ENCODE measurements around the gene EPS8L3.

The EPS8L3 gene

DNA sequence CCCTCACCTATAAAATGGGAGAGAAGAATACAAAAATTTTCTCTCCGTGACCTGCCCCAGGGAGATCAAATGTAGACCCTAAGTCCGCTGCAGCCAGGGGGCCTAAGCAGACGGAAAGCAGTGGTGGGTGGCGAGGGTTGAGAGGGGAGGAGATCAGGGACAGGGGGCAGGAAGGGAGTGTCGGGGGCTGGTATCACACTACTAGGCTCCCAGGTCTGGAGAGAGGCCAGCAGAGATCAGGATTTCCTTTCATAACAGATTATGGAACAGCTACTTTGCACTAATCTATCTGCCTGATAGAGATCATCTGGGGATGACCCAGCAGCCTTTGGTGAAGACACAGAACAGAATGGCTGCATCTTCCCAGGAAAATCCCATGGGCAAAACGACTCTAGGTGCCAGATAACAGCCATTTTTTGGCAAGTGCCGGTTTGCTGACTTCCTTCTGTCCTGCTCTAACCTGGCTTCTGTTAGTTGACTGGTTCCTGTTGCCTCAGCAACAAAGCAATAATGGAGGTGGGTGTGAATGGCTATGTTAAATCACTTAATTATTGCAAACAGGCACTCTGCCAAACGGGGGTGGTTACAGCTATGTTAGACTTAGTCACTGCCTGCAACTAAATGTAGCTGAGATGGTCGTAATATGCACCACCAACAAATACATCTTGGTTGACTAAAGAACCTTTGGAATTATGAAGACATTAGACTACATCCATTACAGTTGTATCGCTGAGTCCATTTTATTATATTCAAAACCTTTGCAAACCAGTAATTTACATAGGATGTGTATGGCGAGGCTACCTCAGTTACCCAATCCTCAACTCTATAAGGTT, 30.0 kb upstream of the EPS8L3 start:
- DNase-seq (ENCODE audit: low read depth), result peak; percentile 81

DNA sequence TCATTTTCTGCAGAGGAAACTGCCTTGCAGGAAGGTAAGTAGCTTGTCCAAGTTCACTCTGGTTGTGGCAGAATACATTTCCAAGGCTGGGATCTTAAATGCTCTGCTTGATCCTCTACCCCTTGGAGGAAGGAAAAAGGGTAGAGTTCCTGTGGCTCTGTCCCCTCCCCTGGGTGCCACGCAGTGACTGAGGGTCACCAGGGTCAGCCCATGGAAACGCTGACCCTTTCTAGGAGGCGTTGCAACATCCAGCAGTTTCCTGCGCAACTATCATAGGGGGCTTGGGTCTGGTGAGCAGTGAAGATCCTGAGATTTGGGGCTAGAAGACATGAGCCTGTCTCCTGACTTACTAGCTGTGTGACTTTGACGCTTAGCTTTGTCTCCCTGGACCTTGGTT, 29.4 kb upstream of the EPS8L3 start:
- DNase-seq (ENCODE audit: low read depth), result no peak

DNA sequence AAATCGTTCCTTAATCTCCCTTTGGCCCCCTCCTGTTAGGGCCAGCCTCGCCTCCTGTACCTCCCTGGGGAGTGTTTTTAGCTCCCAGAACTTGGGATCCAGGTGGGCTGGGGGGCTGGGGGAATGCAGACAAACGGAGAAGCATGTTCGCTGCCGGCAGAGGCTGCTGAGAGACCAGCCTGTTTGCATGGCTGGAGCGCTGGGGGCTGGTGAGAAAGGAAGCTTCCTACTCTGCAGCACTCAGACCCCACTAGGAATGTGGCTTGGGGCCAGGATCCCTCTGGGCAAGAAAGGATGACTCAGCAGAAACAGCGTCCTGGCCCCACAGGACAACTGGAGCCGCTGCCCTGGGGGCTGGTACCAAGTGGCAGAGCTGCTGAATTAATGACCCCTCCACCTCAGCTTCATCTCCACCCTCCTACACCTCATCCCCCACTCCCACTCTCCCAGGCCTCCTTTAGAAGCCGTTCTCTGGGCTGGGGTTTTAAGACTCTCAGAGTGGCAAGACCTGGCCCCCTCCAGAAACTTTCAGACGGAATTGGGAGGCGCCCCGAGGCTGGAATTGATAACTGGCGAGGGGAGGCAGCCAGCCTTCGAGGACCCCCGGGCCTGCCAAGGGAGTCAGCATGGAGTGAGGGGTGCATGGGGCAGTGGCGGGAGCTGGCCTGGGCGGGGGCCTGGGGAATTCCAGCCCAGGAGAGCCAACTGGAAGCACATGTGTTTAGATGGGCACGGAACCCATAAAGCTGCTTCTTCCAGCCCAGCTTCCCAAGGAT, 28.5 kb upstream of the EPS8L3 start:
- peak; percentile 63 for DNase-seq (ENCODE audit: low read depth)

DNA sequence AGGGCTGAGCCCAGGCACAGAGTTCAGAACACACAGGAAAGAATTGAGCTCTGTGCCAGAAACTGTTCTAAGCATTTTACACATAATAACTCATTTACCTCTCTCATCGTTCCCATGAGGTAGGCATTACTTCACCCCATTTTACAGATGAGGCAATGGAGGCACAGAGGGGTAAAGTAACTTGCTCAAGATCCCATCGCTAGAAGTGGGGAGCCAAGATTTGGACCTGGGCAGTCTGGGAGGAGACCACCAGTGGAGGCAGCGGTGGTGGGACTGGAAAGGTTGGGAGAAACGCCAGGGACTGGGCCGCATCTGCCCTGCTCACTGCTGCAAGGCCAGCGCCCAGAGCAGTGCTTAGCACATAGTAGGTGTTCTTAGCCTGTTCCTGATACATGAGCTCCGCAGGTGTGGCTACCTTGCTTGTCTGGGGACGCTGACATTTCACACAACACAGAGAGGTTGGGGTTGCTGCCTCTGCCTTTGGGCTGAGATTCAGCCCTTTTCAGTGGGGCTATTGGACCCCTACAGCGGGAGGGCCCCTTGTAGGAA, 27.8 kb upstream of the EPS8L3 start:
- no peak for DNase-seq (ENCODE audit: low read depth)

DNA sequence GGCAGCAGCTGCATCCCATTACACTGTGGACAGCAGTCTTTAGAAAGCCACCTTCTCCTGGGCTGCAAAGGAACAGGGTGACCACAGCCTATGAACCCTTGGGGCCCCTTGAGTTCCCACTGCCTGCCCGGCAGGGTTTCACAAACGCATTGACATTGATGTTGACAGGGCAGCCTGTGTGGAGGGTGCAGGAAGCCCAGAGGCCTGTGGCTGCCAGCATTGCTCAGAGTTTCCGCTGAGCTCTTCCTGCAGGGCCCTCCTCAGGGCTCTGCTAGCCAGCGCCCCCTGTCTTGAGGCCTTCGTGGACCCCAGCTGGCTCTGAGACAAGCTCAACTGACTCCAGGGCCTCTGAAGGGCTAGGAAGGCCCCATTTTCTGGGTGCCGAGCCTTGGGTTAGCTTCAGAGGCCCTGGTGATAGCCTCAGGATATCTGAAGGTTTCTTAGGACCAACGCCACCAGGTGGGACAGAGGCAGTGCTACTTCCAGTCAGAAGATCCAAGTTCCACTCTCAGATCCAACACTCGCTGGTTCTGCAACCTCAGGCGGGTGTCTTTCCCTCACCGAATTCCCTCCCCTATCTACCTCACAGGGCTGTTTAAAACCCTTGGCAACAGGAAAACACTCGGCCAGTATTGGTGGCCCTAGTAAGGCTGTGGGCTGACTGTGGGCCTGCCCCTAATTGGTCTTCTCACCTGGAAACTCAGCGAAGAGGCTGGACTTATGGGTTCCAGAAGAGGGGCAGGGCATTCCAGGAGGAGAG, 27.2 kb upstream of the EPS8L3 start:
- no peak for DNase-seq (ENCODE audit: low read depth)

DNA sequence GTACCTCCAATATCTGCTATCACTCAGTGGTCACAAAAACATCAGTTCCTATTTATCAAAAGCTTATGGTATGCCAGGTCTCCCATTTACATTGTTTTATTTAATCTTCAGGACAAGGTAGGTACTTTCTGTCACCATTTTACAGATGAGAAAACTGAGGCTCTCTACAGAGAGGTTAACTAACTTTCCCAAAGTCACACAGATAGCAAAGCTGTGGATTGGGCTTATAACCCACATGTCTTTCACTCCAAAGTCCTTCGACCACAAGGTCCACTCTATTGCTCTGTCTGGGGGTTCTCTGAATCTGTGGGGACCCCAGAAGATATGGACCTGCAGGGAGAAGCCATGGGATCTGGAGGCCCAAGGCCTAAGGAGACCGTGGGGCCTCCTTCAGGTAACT, 26.6 kb upstream of the EPS8L3 start:
- no peak for DNase-seq (ENCODE audit: low read depth)

DNA sequence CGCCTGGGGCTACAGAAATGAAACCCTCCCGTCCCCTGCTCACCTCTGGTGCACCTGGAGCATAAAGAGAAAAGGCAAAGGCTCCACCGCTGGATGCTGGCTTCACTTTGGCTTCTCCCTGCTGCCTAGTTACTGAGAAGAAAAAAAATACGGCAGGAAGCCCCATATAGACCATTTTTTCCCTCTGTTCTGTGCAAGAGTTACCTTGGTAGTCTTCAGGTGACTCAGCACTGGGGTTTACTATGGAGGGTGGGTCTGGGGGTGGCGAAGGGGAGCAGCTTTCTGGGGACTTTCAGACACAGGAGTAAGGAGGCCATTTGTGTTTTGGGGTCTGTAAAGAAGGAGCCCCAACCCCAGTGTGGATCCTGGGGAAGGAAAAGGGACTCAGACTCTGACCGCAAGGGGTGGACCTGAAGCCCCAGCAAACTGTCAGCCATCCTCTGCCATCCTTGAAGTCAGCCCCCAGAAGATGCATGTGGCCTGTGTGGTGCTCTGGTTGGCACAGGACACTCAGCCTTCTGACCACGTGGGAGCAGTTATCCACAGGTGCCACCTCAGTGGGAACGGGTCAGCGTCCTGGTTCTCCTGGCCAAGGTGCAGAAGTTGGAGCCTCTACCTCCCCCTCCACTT, 25.9 kb upstream of the EPS8L3 start:
- DNase-seq (ENCODE audit: low read depth), result no peak

DNA sequence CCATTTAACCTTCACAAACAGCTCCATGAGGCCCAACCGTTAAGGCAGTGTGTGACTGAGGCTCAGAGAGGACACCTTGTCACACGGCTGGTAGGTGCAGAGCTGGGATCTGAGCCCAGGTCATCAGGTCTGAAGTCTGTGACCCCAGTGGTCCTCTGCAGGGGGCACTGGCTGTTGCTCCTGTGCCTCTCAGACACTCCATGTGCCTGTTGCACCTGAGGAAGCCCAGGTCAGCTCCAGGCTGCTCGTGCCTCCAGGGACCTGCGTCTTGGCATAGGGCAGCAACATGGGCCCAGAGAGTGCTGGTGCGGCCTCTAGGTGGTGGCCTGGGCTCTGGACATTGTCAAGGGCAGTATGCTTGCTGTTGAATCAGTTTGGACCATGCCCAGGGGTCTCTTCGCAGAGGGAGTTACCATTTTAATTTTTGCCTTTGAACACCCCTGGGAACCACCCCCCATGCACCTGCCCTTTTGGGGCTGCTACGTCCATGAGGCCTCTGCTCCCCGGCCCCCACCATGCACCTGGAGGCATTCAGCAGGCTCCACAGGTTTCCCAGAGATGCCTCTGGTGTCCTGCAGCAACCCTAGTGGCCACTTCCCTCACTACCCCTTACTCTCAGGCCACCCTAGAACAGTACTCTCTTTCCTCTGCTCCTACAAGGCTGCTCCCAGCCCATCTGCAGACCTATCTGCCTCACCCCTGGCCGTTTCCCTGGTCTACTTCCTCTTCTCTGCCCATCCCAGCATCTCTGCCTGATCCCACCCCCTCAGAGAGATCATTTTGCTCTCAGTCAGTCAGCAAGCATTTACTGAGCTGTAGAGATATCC, 25.2 kb upstream of the EPS8L3 start:
- DNase-seq (ENCODE audit: low read depth), result no peak

DNA sequence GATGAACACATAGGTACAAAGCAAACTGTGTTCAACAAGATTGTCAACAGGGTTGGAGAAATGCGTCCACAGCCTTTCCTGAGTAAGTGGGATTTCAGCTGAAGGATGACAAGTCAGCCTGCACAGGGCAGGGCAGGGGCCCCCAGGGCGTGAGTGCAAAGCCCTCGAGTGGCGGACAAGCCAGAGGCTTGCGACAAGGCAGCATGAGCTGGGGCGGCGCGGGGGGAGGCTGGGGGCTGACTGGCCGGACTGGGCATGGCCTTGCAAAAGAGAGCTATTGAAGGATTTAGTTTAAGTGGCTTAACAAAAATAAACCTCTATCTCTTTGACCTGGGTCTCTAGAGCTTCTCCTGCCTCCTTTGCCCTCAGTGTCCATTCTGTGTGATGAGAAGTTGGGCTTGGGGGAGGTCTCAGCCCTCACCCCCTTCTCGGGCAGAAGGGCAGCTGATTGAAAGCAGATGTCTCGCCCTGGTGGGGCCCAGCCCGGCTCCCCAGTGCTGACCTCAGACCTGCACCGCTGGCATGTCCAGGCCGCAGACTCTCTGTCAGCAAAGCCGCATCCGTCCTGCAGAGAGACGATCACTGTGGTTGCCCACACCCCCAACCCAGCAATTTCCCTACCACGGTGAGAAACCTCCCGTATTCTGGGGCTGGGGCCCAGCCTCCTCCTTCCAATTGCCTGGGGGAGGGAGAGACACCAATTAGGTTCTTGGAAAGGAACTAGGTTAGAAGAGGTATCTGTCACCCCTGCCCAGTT, 24.3 kb upstream of the EPS8L3 start:
- DNase-seq (ENCODE audit: low read depth), result no peak

DNA sequence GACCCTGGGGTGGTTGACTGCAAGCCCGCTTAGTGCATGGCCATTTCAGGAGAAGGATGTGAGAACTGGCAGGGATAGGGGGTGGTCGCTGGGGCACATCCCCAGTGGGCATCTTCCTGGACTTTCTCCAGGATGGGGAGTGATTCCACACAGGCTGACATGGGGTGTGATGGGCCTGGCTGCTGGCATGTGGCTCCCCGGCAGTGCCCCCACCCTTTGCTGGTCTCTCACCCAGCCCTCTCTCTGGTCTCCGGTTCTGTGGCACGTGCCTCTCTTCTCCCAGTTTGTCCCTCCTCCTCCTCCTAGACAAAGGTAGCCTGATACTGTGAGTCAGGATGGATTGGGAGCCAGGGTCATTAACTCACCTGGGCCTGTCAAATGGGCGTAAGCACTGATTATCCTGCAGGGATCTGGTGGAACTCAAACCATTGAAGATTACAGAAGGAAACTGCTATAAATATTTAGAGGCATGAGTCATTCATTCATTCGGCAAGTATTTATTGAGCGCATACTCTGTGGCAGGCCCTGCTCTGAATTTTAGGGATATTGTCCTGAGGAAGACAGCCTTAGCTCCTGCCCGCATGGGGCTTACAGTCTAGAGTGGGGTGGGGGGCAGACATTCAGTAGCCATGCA, 23.6 kb upstream of the EPS8L3 start:
- DNase-seq (ENCODE audit: low read depth), result no peak

DNA sequence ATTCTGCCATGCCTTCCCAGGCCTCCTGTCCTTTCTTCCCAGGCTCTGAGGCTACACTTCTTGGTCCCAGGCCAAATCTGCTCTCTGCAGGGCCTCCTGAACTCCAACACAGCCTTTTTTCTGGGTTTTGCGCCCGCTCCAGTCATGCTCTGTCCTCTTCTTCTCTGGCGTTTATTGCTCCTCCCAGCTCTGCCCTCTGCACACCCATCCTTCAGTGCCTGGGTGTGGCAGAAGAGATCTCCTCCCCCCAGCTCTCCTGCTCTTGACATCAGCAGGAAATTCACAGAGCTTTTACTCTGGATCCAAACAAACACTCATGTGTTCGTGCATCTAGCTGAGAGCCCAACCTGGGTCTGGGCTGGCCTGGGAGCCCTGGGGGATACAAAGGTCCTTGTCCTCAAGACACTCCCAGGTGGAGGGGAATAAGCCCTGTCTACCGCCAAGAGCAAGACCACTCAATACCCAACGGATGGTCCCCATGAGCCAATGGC, 22.9 kb upstream of the EPS8L3 start:
- DNase-seq (ENCODE audit: low read depth), result no peak

DNA sequence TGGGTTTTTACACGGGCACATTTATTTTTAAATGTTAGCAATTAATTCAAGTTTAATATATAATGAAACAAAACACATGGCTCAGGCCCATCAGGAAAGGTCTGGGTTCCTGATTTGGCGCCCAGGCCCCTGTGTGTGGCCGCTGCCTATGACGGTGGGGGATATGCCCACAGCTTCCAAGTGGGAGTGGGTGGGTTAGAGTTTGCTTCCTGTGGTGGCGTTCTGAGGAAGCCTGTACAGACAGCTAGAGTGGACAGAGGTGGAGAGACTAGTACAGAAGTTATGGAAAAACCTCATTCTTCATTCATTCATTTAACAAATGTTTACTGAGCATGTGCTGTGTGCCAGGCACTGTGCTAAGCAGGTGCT, 22.4 kb upstream of the EPS8L3 start:
- no peak for DNase-seq (ENCODE audit: low read depth)

DNA sequence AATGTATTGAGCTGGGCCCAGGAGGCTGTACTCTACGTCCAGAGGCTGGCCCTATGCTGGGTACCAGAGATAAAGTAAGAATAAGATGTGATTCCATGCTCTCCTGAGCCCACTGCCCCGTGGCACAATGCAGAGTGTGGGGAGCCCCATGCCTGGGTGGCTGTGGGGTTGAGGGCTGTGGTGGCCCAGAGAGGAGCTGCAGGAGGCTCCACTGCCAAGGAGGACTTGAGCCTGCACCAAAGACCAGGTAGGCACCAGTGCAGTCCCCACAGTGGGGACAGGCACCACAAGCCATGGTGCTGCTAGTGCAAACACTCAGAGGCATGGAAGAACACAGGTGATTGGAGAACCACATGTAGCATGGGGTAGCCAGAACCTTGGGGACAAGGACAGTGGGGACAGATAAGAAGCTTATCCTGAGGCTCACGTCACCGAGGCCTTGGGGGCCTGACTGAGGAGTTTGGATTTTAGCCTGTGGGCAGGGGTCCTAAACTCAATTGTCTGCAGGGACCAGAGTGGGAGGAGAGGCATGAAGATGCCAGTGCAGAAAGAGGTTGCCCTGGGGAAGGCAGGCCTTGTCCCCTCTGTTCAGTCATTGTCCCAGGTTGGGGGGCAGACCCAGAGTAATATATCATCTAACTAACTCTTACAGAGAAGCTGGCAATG, 21.9 kb upstream of the EPS8L3 start:
- no peak for DNase-seq (ENCODE audit: low read depth)

DNA sequence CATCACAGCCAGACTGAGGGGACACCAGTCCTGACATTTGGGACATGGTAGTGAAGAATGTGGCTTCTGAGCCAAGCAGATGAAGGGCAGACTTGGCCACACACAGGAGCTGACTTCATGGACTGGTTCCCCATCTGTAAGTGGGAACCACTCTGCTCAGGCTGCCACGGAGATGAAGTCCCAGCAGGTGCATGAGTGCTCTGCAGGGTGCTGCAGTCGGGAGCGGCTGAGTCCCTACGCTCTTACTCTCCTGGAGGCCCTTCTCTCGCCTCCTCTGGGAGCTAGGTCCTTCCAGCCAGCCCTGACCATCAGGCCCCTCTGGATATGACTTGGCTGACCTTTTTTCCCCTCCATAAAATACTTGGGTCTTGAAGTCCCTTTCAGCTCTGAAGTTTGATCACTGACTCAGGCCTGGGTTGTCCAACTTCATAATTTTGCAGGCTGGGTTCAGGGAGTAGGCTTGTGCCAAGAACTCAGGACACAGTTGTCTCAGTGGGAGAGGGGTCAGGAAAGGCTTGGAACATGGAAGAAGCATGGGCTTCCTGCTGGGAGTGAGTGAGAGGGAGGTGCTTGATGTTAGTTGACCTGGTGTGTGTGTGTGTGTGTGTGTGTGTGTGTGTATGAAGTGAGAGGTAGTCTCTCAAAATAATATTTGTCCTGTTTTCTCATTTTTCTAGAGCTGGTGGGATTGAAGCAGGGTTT, 21.0 kb upstream of the EPS8L3 start:
- no peak for DNase-seq (ENCODE audit: low read depth)

DNA sequence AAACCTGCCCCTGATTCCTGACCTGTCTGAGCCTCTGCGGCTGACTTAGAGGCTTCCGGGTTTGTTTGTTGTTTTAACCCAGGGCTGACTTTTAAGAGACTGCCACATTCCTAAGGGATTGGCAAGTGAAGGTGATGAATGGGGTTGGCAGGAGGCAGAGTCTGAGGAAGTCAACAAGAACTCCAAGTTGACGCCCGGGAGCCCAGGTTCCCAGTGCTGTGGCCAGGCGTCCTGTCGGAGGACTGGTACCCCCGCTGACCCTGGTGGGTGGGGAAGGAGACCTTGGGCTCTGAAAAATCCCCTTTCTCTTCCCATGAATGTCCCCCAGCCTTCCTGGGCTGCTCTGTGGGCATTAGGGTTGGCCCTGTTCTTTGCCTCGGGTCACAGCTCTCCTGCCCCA, 19.7 kb upstream of the EPS8L3 start:
- peak; percentile 63 for DNase-seq (ENCODE audit: low read depth)

DNA sequence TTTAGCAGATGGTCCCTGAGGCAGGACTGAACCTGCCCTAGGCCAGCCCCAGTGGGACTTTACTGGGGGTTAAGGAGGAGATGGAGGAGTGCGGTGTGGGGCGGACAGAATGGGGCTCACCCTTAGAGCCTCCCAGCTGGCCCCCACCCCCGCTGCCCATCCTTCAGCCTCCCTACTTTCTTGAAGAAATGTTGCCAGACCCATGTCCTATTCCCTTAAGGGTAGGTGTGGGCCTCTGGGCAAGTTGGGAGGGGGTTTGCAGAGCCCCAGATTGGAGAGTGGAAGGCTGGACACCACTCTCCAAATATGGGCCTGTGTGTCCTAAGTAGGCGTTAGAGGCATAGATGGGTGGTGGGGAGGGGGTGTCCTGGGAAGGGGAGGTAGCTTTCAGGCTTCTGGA, 19.2 kb upstream of the EPS8L3 start:
- no peak for DNase-seq (ENCODE audit: low read depth)

DNA sequence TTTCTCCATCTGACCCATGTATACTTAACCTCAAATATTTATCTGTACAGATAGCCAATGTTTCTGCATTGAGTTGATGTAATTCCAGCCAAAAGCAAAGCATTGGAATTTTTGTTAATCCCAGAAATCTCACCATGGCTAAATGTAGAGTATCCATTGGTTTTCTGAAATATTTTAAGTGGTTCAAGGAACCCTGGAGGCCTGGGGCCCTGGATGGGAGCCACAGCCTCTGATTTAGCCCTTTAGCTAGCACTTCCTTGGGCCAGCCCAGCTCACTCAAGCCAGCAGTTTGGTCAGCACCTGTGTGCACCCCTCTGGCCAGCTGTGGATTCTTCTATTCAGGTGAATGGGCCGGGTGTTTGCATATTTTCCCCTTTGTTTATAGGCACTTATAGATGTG, 18.8 kb upstream of the EPS8L3 start:
- peak; percentile 77 for DNase-seq (ENCODE audit: low read depth)

DNA sequence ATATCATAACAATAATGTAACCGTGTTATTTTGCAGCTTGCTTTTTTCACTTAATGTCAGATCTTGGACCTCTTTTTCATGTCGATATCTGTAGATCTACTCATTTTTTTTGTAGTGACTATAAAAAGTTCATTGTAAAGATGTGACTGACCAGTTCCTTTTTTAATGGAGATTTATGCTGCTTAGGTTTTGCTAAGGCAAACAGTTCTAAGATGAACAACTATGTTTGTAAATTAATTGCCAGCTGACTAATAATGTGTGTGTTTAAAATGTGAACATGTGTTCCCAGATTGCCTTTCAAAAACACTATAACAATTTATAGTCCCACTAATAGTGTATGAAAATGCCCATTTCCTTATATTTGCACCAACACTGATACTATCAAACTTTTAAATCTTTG, 18.1 kb upstream of the EPS8L3 start:
- DNase-seq (ENCODE audit: low read depth), result no peak

DNA sequence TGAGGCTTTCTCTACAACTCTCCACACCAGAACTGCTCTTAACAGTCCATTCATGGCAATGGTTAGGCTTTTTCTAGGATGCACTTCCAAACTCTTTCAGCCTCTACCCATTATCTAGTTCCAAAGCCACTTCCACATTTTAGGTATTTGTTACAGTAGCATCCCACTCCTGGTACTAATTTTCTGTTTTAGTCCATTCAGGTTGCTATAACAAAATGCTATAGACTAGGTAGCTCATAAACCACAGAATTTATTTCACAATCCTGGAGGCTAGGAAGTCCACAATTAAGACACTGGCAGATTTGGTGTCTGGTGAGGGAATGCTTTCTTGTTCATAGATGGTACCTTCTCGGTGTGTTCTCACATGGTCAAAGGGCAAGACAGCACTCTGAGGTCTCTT, 17.3 kb upstream of the EPS8L3 start:
- no peak for DNase-seq (ENCODE audit: low read depth)

All from GM04503 (cell line).